PC-3 (cell line): Measurements from ENCODE around the gene SFRP5.

ENCODE experiments used
- EZH2 ChIP-seq: fragments of 300-600 bp; sonication (generic); IDR thresholded peaks from one replicate; pipeline ENCODE4 v1.6.1; 2017; ENCODE audit warnings: antibody characterized with exemption, mild to moderate bottlenecking, low read length; ENCODE audit not compliant: unreplicated experiment
- TF ChIP-seq, protein P1 (sequence below): fragments of 300-600 bp; sonication (generic); conservative IDR thresholded peaks from 2 replicates; pipeline ENCODE4 v1.5.1; 2017; ENCODE audit warnings: antibody characterized with exemption, low read depth, mild to moderate bottlenecking, low read length

- TF ChIP-seq, protein P1, sequence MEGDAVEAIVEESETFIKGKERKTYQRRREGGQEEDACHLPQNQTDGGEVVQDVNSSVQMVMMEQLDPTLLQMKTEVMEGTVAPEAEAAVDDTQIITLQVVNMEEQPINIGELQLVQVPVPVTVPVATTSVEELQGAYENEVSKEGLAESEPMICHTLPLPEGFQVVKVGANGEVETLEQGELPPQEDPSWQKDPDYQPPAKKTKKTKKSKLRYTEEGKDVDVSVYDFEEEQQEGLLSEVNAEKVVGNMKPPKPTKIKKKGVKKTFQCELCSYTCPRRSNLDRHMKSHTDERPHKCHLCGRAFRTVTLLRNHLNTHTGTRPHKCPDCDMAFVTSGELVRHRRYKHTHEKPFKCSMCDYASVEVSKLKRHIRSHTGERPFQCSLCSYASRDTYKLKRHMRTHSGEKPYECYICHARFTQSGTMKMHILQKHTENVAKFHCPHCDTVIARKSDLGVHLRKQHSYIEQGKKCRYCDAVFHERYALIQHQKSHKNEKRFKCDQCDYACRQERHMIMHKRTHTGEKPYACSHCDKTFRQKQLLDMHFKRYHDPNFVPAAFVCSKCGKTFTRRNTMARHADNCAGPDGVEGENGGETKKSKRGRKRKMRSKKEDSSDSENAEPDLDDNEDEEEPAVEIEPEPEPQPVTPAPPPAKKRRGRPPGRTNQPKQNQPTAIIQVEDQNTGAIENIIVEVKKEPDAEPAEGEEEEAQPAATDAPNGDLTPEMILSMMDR: no peak
- no peak for TF ChIP-seq EZH2
Measured at GRCh38 chr10:97768322-97769315, 3.2 kb downstream of the SFRP5 start.
